ENCODE results near the gene IL6ST.

IL6ST gene

DNA sequence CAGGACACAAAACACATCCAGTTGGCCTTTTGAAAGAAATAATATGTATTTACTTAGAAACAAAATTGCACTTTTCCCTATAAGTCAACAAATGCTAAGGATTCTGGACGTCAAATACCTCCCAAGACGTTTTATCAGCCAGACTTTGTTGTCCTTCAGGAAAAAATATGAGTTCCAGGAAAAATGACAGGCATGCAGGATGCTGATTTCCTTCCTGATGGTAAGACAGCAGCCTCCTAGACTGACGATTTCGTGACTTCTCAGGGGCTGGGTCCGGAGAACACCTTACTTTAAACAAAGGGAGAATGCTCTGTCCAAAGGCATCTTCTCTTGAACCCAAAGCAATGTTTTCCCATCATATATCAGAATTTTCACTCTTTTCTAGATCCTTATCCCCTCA, 69.1 kb downstream of the IL6ST start:
- no peak overlapping the region for H3K4me3 ChIP-seq (ENCODE audit: low read depth, low read length)
- no peak for TF ChIP-seq CTCF (IDR thresholded peaks at IDR 0.05; ENCODE audit: low read depth, low read length, missing control alignments)
- no peak for DNase-seq (ENCODE audit: low read depth)

DNA sequence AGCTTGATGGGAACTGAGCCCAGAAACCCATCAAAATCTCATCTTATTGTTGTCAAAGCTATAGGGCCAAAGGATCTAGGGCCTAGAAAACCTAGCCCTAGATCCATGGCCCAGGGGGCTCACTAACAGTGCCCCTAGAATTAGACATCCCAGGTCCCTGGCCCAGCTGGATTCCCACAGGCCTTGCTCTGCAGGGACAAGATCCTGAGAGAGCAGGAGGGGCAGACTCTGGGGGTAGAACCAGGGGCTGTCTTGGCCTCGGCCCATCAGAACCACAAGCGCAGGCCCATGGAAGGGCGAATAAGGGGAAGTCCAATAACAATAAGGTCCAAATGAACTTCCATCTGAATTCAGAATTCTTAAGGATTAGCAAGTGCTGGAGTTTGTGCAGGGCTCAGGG, 69.6 kb downstream of the IL6ST start:
- TF ChIP-seq CTCF (IDR thresholded peaks at IDR 0.05; ENCODE audit: low read depth, low read length, missing control alignments) = no peak
- DNase-seq (ENCODE audit: low read depth) = no peak
- H3K4me3 ChIP-seq (ENCODE audit: low read depth, low read length) = no peak overlapping the region

DNA sequence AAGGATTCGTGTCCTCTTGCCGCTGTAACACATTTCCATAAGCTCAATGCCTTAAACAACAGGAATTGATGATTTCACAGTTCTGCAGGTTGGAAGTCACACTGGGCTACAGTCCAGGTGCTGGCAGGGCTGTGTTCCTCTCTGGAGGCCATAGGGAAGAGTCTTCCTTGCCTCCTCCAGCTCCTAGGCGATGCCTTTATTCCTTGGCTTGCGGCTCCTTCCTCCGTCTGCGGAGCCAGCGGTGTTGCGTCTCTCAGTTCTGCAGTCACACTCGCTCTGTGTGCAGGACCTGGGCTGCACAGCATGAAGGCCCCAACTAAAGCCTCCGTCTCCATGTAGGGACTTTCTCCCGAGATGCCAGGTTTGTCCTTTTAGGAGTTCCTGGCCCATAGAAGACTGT, 70.0 kb downstream of the IL6ST start:
- H3K4me3 ChIP-seq (ENCODE audit: low read depth, low read length) = no peak overlapping the region
- no peak for TF ChIP-seq CTCF (IDR thresholded peaks at IDR 0.05; ENCODE audit: low read depth, low read length, missing control alignments)
- DNase-seq (ENCODE audit: low read depth) = no peak

DNA sequence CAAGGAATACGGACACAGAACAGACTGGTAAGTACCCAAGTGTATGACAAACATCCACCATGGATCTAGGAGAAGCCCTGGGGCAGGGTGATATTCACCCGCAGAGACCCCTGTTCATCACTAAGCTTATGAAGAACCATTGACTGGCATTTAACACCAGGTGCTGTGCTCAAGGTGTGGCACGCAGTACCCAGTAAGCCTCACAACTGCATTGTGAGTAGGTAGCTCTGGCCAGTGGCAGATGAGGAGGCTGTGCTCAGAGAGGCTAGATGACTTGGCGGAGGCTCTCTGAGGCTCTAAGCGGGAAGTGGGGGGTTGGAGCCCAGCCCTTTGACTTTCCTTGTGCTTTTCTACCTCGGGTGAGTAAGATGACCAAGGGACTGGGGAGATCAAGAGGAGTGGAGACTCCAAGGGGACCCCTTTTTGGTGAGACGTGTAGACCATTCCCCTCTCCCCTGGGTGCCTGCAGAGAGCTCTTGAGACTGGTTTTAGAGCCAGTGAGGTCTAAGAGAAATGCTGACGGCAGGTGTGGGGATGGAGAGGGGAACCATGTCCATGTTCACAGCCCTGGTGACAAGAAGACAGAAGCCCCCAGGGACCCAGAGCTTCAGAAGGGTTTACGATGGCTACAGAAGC, 70.8 kb downstream of the IL6ST start:
- no peak for TF ChIP-seq CTCF (IDR thresholded peaks at IDR 0.05; ENCODE audit: low read depth, low read length, missing control alignments)
- DNase-seq (ENCODE audit: low read depth) = no peak
- no peak overlapping the region for H3K4me3 ChIP-seq (ENCODE audit: low read depth, low read length)

GRCh38 chr5:55923177-55923771, 71.5 kb downstream of the IL6ST start:
- DNase-seq (ENCODE audit: low read depth) = no peak
- no peak for TF ChIP-seq CTCF (IDR thresholded peaks at IDR 0.05; ENCODE audit: low read depth, low read length, missing control alignments)
- H3K4me3 ChIP-seq (ENCODE audit: low read depth, low read length) = peak overlapping the region; percentile 31

DNA sequence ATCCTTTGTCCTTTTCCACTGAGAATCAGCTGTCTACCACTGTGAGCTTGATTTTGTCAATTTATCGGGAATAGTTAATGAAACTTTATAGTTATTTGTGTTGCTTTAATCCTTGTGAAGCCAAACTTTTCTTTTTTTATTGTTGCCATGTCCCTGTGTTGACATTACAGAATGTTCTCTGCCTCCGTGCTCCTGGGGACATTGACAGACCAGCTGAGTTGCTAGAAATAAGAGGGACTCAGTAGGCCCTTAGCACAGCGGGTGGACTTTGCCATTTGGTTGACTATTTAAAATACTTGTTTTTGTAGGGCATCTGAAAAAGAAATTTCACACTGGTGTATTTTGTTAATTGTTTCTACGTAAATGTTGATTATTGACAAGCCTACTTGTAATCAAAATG, 73.1 kb downstream of the IL6ST start:
- H3K4me3 ChIP-seq (ENCODE audit: low read depth, low read length) = no peak overlapping the region
- no peak for DNase-seq (ENCODE audit: low read depth)
- TF ChIP-seq CTCF (IDR thresholded peaks at IDR 0.05; ENCODE audit: low read depth, low read length, missing control alignments) = no peak

DNA sequence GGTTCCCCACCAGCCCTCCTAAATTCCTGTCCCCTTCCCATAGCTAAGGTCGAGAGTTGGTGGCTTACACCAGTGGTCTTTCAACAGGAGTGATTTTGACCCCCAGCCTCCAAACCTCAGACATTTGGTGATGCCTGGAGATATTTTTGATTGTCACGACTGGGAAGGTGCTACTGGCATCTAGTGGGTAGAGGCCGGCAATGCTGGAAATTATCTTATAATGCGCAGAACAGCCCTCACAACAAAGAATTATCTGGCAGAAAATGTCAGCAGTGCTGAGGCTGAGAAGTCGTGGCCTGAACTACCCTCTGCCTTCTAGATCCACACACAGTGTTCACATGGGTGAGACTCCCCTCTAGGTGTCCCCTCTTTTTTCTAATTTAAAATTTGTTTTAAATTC, 74.0 kb downstream of the IL6ST start:
- H3K4me3 ChIP-seq (ENCODE audit: low read depth, low read length) = no peak overlapping the region
- peak; percentile 11 for TF ChIP-seq CTCF (IDR thresholded peaks at IDR 0.05; ENCODE audit: low read depth, low read length, missing control alignments)
- DNase-seq (ENCODE audit: low read depth) = no peak

All from GM12864 (cell line).